Adrenal gland (tissue), 5 donors: ENCODE data around the gene CCDC33.

ENCODE experiments used
- POLR2A ChIP-seq, 2 donors: fragments of 450-650 bp; IDR thresholded peaks; one replicate each; pipeline ENCODE4 v1.6.1; 2017; ENCODE audit warnings: antibody characterized with exemption in 2 of 2, mild to moderate bottlenecking in 2 of 2, moderate library complexity in 1 of 2
- TF ChIP-seq, protein P1 (sequence below), 6 experiments: fragments of 450-650 bp in 4 of 6; fragments of 200-600 bp in 2 of 6; sonication (generic) in 1 of 6; IDR thresholded peaks; 1 replicate in 5 of 6; 2 replicates in 1 of 6; pipeline versions ENCODE4 v1.5.1 to v1.8.0; 2016 to 2021; ENCODE audit warnings: antibody characterized with exemption in 6 of 6, mild to moderate bottlenecking in 2 of 6, moderate library complexity in 1 of 6
- donor health status: DM: no; HTN: no; CAD: no.

DNA sequence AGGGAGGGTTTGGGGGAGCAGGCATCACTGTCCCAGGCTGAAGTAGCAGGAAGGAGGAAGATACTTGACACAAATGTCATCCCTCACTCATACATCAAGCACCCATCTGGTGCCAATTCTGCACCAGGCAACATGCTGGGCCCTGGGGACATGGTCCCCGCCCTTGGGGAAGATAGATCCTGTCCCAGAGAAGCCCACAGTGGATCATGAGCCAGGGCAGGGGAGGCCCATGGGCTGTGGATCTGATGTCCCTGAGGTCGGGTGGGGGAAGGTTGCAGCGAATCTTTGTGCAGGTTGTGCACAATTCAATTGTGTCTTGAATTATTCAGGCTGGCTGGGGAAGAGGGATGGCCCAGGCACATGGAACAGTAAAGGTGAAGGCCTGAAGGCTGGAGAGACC lies 6.4 kb upstream of the CCDC33 start:
- TF ChIP-seq, protein P1, sequence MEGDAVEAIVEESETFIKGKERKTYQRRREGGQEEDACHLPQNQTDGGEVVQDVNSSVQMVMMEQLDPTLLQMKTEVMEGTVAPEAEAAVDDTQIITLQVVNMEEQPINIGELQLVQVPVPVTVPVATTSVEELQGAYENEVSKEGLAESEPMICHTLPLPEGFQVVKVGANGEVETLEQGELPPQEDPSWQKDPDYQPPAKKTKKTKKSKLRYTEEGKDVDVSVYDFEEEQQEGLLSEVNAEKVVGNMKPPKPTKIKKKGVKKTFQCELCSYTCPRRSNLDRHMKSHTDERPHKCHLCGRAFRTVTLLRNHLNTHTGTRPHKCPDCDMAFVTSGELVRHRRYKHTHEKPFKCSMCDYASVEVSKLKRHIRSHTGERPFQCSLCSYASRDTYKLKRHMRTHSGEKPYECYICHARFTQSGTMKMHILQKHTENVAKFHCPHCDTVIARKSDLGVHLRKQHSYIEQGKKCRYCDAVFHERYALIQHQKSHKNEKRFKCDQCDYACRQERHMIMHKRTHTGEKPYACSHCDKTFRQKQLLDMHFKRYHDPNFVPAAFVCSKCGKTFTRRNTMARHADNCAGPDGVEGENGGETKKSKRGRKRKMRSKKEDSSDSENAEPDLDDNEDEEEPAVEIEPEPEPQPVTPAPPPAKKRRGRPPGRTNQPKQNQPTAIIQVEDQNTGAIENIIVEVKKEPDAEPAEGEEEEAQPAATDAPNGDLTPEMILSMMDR (IDR thresholded peaks at IDR 0.05) = no peak
- no peak for TF ChIP-seq POLR2A (IDR thresholded peaks at IDR 0.05)
